SH-SY5Y (cell line): ENCODE measurements around the gene MT1M.

Experiments used
- GATA2 ChIP-seq: IDR thresholded peaks from 2 replicates; pipeline ENCODE4 v1.6.1; 2011; ENCODE audit warnings: mild to moderate bottlenecking, low read depth, low read length
- GATA3 ChIP-seq: IDR thresholded peaks from 2 replicates; pipeline ENCODE4 v1.6.1; 2011; ENCODE audit warnings: low read depth, mild to moderate bottlenecking, low read length, moderate library complexity

The MT1M gene

GRCh38 chr16:56649271-56649670, 16.8 kb downstream of the MT1M start:
- TF ChIP-seq GATA2: peak; percentile 84
- no peak for TF ChIP-seq GATA3

DNA sequence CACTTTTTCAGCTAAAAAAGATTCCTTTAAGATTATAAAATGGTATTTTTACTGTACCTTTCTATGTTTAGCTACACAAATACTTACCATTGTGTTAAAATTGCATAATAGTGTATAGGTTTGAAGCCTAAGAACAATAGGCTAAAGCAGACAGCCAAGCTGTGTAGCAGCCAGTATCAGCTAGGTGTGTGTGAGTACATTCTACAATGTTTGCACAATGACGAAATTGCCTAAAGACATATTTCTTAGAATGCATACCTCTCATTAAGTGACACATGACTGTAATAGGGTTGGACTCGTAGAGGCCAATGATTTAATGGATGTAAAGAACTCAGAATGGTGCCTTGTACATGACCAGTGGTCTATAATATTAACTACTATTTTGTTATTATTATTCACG, 17.4 kb downstream of the MT1M start:
- TF ChIP-seq GATA2 (no peak), GATA3 (no peak)

GRCh38 chr16:56651586-56651985, 19.1 kb downstream of the MT1M start, which contains the start of gene MT1B:
MT1B (plus strand) TSS chr16:56651886; CDS start chr16:56651954, 68 bp downstream.
- no peak for TF ChIP-seq GATA3
- no peak for TF ChIP-seq GATA2

GRCh38 chr16:56652600-56652999, 20.1 kb downstream of the MT1M start:
- TF ChIP-seq GATA2: no peak

- TF ChIP-seq GATA2: no peak
- TF ChIP-seq GATA3: no peak
Measured at GRCh38 chr16:56653218-56653617, 20.8 kb downstream of the MT1M start.

DNA sequence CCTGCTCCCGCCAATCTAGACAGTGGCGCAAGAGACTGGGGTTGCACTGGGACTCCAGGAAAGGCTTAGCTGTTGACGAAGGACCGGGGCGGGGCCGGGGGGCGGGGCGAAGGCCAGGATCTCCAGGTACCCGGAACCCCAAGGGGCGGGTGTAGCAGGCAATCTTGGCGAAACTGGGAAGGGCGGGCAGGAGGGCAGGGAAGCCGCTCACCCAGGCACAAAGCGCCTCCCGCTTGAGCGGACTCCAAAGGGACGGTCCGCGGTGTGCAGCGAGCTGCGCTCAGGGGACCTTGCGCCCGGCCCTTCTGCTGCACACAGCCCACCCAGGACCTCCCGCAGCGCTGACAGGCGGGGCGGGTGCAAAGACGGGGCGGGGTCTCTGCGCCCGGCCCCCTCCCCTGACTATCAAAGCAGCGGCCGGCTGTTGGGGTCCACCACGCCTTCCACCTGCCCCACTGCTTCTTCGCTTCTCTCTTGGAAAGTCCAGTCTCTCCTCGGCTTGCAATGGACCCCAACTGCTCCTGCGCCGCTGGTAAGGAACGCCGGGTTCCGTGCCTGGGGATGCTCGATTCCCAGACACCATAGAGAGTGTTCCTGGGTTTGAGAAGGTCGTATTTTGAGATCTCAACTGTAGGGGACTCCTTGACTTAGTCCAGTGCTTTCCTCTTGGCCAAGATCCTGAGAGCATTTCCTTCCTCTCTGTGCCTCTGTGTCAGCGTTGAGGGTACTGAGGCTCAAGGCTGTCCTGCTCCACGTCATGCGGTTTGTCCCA, 25.3 kb downstream of the MT1M start, which contains the start of gene MT1F:
MT1F (plus strand) TSS at position 405 of the 772 bp plus-strand sequence; CDS start at position 505, 100 bp downstream.
- no peak for TF ChIP-seq GATA2
- TF ChIP-seq GATA3: no peak

DNA sequence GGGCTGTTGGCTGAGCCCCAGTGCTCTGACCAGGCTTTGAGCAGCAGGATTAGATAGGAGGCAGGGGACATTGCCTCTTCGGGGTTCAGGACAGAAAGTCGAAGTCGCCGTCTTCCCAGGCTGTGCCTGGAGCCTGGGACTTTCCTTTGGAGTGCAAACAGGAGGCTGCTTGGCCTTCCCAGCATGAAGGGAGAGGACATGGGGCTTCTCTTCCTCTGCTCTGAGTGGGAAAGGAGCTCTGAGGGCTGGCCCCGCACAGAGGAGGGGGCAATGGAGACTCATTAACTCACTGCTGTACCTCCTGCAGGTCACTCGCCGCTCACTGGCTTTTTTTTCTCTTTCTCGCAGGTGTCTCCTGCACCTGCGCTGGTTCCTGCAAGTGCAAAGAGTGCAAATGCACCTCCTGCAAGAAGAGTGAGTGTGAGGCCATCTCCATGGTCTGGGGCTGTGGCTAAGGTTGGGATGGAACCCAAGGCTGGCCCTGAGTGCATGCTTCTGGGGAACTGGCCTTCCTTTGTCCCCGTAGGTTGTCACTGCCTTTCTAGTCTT, 25.9 kb downstream of the MT1M start:
- TF ChIP-seq GATA3 (no peak), GATA2 (no peak)

DNA sequence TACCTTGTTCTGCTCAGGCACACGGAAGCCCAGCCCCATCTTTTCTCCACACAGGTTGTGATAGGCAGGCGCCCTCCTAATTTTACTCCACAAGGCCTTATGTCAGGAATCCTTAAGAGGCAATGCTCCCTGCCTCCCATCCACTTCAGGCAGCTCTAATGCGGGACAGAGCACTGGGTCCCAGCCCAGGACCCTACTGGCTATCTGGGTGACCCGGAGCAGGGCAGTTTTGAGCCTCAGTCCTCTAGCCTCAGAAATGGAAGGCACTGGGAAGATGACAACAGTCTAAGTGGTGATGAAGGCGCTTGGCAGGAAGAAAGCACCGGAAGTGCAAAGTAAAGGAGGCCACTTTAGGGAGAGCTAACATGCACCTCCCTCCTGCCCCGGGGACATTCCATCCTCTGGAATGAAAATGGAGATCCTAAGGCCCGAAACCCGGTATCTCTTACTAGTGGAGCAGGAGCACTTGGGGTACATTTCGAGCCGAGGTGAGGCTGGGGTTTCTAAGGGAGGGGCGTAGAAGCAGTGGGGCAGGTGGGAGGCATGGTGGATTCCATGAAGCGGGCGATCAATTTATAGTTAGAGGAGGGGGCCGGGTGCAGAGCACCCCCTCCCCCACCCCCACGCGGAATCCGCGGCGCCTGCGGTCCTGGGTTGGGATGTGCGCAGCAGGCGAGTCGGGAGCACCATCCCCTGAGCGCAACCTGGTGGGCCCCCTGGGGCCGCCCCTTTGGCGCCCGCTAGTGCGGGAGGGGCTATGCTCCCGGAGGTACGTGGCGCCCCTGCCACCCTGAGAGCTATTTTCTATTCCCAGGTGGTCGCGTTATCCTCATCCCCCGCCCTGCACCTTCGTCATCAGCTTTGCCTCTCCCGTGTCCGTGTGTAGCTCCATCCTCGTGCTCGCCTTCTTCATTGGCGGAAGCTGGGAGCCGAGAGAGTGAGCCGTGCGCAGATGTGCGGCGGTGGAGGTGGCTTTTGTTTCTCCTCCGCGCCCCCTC, 30.2 kb downstream of the MT1M start:
- TF ChIP-seq GATA2 (no peak), GATA3 (no peak)

- TF ChIP-seq GATA3 (no peak), GATA2 (no peak)
Measured at GRCh38 chr16:56664506-56664905, 32.0 kb downstream of the MT1M start.

- TF ChIP-seq GATA2 (no peak), GATA3 (no peak)
Measured at GRCh38 chr16:56667581-56668571, 35.4 kb downstream of the MT1M start, which contains the start of gene MT1G. MT1G (minus strand) TSS chr16:56668065; CDS start chr16:56667993, 72 bp downstream.

GRCh38 chr16:56669005-56669839, 36.8 kb downstream of the MT1M start, which contains the start of gene MT1H:
MT1H (plus strand) TSS chr16:56669814; CDS start chr16:56669885, 71 bp downstream.
- TF ChIP-seq GATA2: no peak
- no peak for TF ChIP-seq GATA3

GRCh38 chr16:56669840-56670619, 37.6 kb downstream of the MT1M start:
- TF ChIP-seq GATA3 (no peak), GATA2 (no peak)
